CD14-positive monocyte (primary cell): ENCODE results near the gene CFTR. TPM values are rescaled to one million over a fixed set of nuclear protein-coding genes. Genes with fewer than 3 reads are reported as not detected.

Source experiments
- DNase-seq, 3 donors: peaks; one replicate each; pipeline ENCODE4 v3.0.0-alpha.2; 2011 to 2022
- H2AFZ ChIP-seq: 2 replicates; pipeline ENCODE4 v1.6.0; 2012; ENCODE audit warnings: mild to moderate bottlenecking, low read depth, low read length, inconsistent platforms; ENCODE audit not compliant: insufficient read depth, poor library complexity, severe bottlenecking
- H3K27ac ChIP-seq, 2 donors: 1 replicate in 1 of 2; 2 replicates in 1 of 2; pipeline ENCODE4 v1.5.1; 2012 to 2013; ENCODE audit warnings: low read length in 2 of 2, control low read depth in 1 of 2, inconsistent platforms in 1 of 2, low read depth in 1 of 2, mild to moderate bottlenecking in 1 of 2
- H3K27me3 ChIP-seq, 2 donors: one replicate each; pipeline versions ENCODE4 v1.6.0 to v1.6.1; 2011 to 2013; ENCODE audit warnings: low read length in 2 of 2; ENCODE audit not compliant: control insufficient read depth in 2 of 2, insufficient read depth in 2 of 2
- H3K36me3 ChIP-seq, 2 donors: replicated peaks in 1 of 2; 1 replicate in 1 of 2; 2 replicates in 1 of 2; pipeline versions ENCODE4 v1.5.1 to v1.6.1; 2012 to 2013; ENCODE audit warnings: low read length in 2 of 2, control low read depth in 1 of 2, inconsistent platforms in 1 of 2, mild to moderate bottlenecking in 1 of 2; ENCODE audit not compliant: insufficient read depth in 2 of 2, control insufficient read depth in 1 of 2
- H3K4me1 ChIP-seq, 2 donors: 1 replicate in 1 of 2; 2 replicates in 1 of 2; pipeline versions ENCODE4 v1.5.1 to v1.6.1; 2012 to 2013; ENCODE audit warnings: low read length in 2 of 2, control low read depth in 1 of 2, inconsistent platforms in 1 of 2, mild to moderate bottlenecking in 1 of 2, moderate library complexity in 1 of 2; ENCODE audit not compliant: insufficient read depth in 2 of 2, control insufficient read depth in 1 of 2
- H3K4me2 ChIP-seq: replicated peaks from 2 replicates; pipeline ENCODE3; 2012; ENCODE audit warnings: low read length, moderate library complexity, mild to moderate bottlenecking; ENCODE audit not compliant: poor library complexity, severe bottlenecking; ENCODE audit errors: extremely low read depth
- H3K4me3 ChIP-seq, 3 experiments: fragments of 200-600 bp in 1 of 3; sonication (generic) in 1 of 3; replicated peaks in 1 of 3; 1 replicate in 2 of 3; 2 replicates in 1 of 3; pipeline ENCODE4 v1.5.1; 2011 to 2013; ENCODE audit warnings: low read length in 3 of 3, mild to moderate bottlenecking in 3 of 3, control low read depth in 2 of 3, low read depth in 2 of 3, inconsistent platforms in 1 of 3, moderate library complexity in 1 of 3
- H3K79me2 ChIP-seq: 2 replicates; pipeline ENCODE4 v1.6.0; 2012; ENCODE audit warnings: mild to moderate bottlenecking, control low read depth, inconsistent platforms, low read length, moderate library complexity; ENCODE audit not compliant: insufficient read depth
- H3K9ac ChIP-seq: 2 replicates; pipeline ENCODE4 v1.6.0; 2017; ENCODE audit warnings: low read length, mild to moderate bottlenecking; ENCODE audit not compliant: insufficient read depth, poor library complexity, severe bottlenecking
- H3K9me3 ChIP-seq, 2 donors: replicated peaks in 1 of 2; 1 replicate in 1 of 2; 2 replicates in 1 of 2; pipeline versions ENCODE4 v1.5.1 to v1.6.1; 2012 to 2013; ENCODE audit warnings: low read length in 2 of 2, control low read depth in 1 of 2; ENCODE audit not compliant: control insufficient read depth in 1 of 2, insufficient read depth in 1 of 2
- H4K20me1 ChIP-seq: 2 replicates; pipeline ENCODE4 v1.6.0; 2012; ENCODE audit warnings: mild to moderate bottlenecking, low read length, control low read depth, moderate library complexity; ENCODE audit not compliant: insufficient read depth
- H3K27ac Mint-ChIP-seq, 7 donors: one replicate each; pipeline ENCODE4 v1.8.0; 2020; ENCODE audit warnings: mild to moderate bottlenecking in 7 of 7, mixed read lengths in 7 of 7, moderate library complexity in 6 of 7, inconsistent platforms in 2 of 7
- H3K27me3 Mint-ChIP-seq, 3 donors: one replicate each; pipeline ENCODE4 v1.8.0; 2021 to 2022; ENCODE audit warnings: low read depth in 3 of 3, mild to moderate bottlenecking in 3 of 3, mixed read lengths in 3 of 3, moderate library complexity in 3 of 3, inconsistent platforms in 1 of 3
- H3K36me3 Mint-ChIP-seq, 2 donors: one replicate each; pipeline ENCODE4 v1.8.0; 2020; ENCODE audit warnings: mixed read lengths in 2 of 2, inconsistent platforms in 1 of 2, mild to moderate bottlenecking in 1 of 2
- H3K4me1 Mint-ChIP-seq: one replicate; pipeline ENCODE4 v1.8.0; 2020; ENCODE audit warnings: mild to moderate bottlenecking, mixed read lengths
- H3K4me3 Mint-ChIP-seq, 2 donors: one replicate each; pipeline ENCODE4 v1.8.0; 2020; ENCODE audit warnings: mild to moderate bottlenecking in 2 of 2, mixed read lengths in 2 of 2, moderate library complexity in 1 of 2
- H3K9me3 Mint-ChIP-seq, 7 donors: one replicate each; pipeline ENCODE4 v1.8.0; 2020 to 2022; ENCODE audit warnings: mixed read lengths in 7 of 7, mild to moderate bottlenecking in 6 of 7, moderate library complexity in 6 of 7, inconsistent platforms in 2 of 7
- CTCF ChIP-seq: fragments of 200-600 bp; IDR thresholded peaks from one replicate; pipeline ENCODE4 v1.8.0; 2022; ENCODE audit warnings: antibody characterized with exemption, mild to moderate bottlenecking
- WGBS: methylation state at CpG from one replicate; pipeline ENCODE4 v1.1.5; 2013; ENCODE audit warnings: missing lambda C conversion rate; ENCODE audit not compliant: insufficient coverage; 5-methylcytosine and 5-hydroxymethylcytosine counted together
- intact Hi-C, 2 donors: fragments of 100-400 bp; cut with micrococcal nuclease; formaldehyde crosslinking; loops; one replicate each; pipeline versions ENCODE4 v1.15.0 to v1.15.1; 2023
- polyA plus RNA-seq, 3 donors: library from polyadenylated mRNA; depleted of rRNA in 1 of 3; unstranded in 2 of 3; stranded (reverse) in 1 of 3; fragments of 300-500 nt in 2 of 3; fragments of >200 nt in 1 of 3; fragmentation: Illumina TruSeq in 2 of 3; gene quantifications; 1 replicate in 2 of 3; 2 replicates in 1 of 3; pipeline ENCODE4 v1.2.3, GENCODE V29; 2012 to 2021

CFTR gene
- polyA plus RNA-seq, 3 donors, result not detected

DNA sequence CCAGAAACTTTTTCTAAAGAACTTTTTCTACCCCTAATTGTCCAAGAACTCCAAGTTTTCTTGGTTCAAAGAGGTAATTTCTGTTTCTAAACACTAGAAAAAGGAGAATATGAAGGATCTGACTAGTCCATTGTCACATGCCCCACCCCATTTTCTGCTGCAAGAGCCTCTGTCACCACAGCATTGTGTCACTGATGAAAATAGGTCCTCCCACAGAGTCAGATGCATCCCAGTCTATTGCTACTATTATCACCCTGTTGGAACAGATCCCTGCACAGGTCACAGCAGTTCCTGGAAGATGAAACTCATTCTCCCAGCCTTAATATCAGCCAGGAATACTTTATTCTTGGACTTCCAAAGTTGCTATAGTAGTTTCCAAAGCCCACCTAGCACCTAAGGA is 7.5 kb upstream of the CFTR start:
- no peaks in the 10 kb centered on the region for H3K4me1 ChIP-seq
- H3K4me3 Mint-ChIP-seq, result no peak overlapping the region
- intact Hi-C loops, result no loop called here
- H3K27ac ChIP-seq, result no peak overlapping the region
- no peak overlapping the region for H3K9ac ChIP-seq
- H3K27me3 ChIP-seq, result no peaks in the 10 kb centered on the region
- H3K36me3 Mint-ChIP-seq, result no peaks in the 10 kb centered on the region
- H2AFZ ChIP-seq, result no peak overlapping the region
- H4K20me1 ChIP-seq, result no peaks in the 10 kb centered on the region
- no peak overlapping the region for H3K4me3 ChIP-seq
- no peak for TF ChIP-seq CTCF
- no peak overlapping the region for H3K4me2 ChIP-seq
- H3K27me3 Mint-ChIP-seq, result peaks cover 2 to 8% (median 2%) of the 10 kb centered on the region in 3 donors
- no peak overlapping the region for H3K27ac Mint-ChIP-seq
- no peak for DNase-seq
- no peaks in the 10 kb centered on the region for H3K36me3 ChIP-seq
- H3K9me3 Mint-ChIP-seq, result no peaks in the 10 kb centered on the region
- H3K9me3 ChIP-seq, result no peaks in the 10 kb centered on the region
- no peaks in the 10 kb centered on the region for H3K4me1 Mint-ChIP-seq
- H3K79me2 ChIP-seq, result no peaks in the 10 kb centered on the region

- Histone ChIP-seq H3K4me2 (no peak overlapping the region), H3K4me1 (no peaks in the 10 kb centered on the region), H3K4me3 (no peak overlapping the region), H3K36me3 (no peaks in the 10 kb centered on the region), H3K9ac (no peak overlapping the region), H4K20me1 (no peaks in the 10 kb centered on the region), H3K27me3 (peaks cover 26 to 41% of the 10 kb centered on the region in 2 donors), H3K79me2 (no peaks in the 10 kb centered on the region), H3K27ac (no peak overlapping the region), H3K9me3 (no peaks in the 10 kb centered on the region), H2AFZ (no peak overlapping the region)
- no CpG with 5 or more reads among the region's 4 CpGs for WGBS
- TF ChIP-seq CTCF, result no peak
- intact Hi-C loops, result no loop called here
- Mint-ChIP-seq H3K36me3 (no peaks in the 10 kb centered on the region), H3K27ac (no peak overlapping the region), H3K27me3 (peaks cover 26 to 37% (median 34%) of the 10 kb centered on the region in 3 donors), H3K9me3 (peaks cover 0 to 10% (median 1%) of the 10 kb centered on the region in 7 donors), H3K4me3 (no peak overlapping the region), H3K4me1 (no peaks in the 10 kb centered on the region)
- no peak for DNase-seq
These were observed 3.1 kb upstream of the CFTR start for GRCh38 chr7:117476557-117477215.
